ENCODE data around the gene RCSD1. TPM values are rescaled to one million over a fixed set of nuclear protein-coding genes. Genes with fewer than 3 reads are reported as not detected.
"Not testable (repeated sequence)": the region's sequence is repeated elsewhere in the genome, so short reads cannot be mapped to it uniquely, and the experiment has no call there.

Gene RCSD1
- total RNA-seq, 1 experiment from 2014 or later, result 0.16 TPM

- Mint-ChIP-seq H3K4me1 (ENCODE audit: insufficient read depth, unreplicated experiment) (peaks cover 29% of the 10 kb centered on the region), H3K27ac (ENCODE audit: low read depth, unreplicated experiment) (peak overlapping the region; percentile 7), H3K36me3 (ENCODE audit: insufficient read depth, unreplicated experiment) (peaks cover 24% of the 10 kb centered on the region), H3K4me3 (ENCODE audit: unreplicated experiment) (no peak overlapping the region), H3K9me3 (ENCODE audit: unreplicated experiment) (no peaks in the 10 kb centered on the region), H3K27me3 (ENCODE audit: insufficient read depth, unreplicated experiment) (no peaks in the 10 kb centered on the region)
- POLR2A ChIA-PET, result interaction anchor here (0.7 to 8.6 kb wide), 7 partner anchors 50 to 217 kb away, joined by 3 to 202 read pairs (median 6); partner anchors contain the start of genes CREG1, DCAF6 and MPC2
- BruUV-seq (replicated peaks), result no TSS peak
- CTCF ChIA-PET, result interaction anchor here (0.7 to 5.8 kb wide), 7 partner anchors 71 to 227 kb away, joined by 3 to 46 read pairs (median 28); no protein-coding TSS in a partner anchor
- TF ChIP-seq CTCF (IDR thresholded peaks at IDR 0.05; ENCODE audit: unreplicated experiment), result no peak
- DNase-seq (ENCODE audit: unreplicated experiment), result no peak
- intact Hi-C loops (cut with micrococcal nuclease), result no loop called here
Observed at GRCh38 chr1:167718914-167719691, 89.1 kb downstream of the RCSD1 start.

- DNase-seq (ENCODE audit: unreplicated experiment); intact Hi-C loops (cut with micrococcal nuclease); BruUV-seq (replicated peaks); H3K27me3 Mint-ChIP-seq (ENCODE audit: insufficient read depth, unreplicated experiment); H3K9me3 Mint-ChIP-seq (ENCODE audit: unreplicated experiment); H3K4me3 Mint-ChIP-seq (ENCODE audit: unreplicated experiment): not testable (repeated sequence)
- peak overlapping the region; percentile 7 for H3K27ac Mint-ChIP-seq (ENCODE audit: low read depth, unreplicated experiment)
- H3K4me1 Mint-ChIP-seq (ENCODE audit: insufficient read depth, unreplicated experiment), result peaks cover 36% of the 10 kb centered on the region
- ChIA-PET POLR2A (interaction anchor here (0.7 to 8.6 kb wide), 5 partner anchors 12 to 216 kb away, joined by 3 to 202 read pairs (median 10); partner anchors contain the start of genes DCAF6 and MPC2), CTCF (interaction anchor here (0.6 to 5.8 kb wide), 11 partner anchors 29 to 362 kb away, joined by 3 to 28 read pairs (median 7); no protein-coding TSS in a partner anchor)
- H3K36me3 Mint-ChIP-seq (ENCODE audit: insufficient read depth, unreplicated experiment), result peaks cover 16% of the 10 kb centered on the region
Observed at GRCh38 chr1:167719715-167720421, 89.8 kb downstream of the RCSD1 start.

- peak; percentile 56 for TF ChIP-seq CTCF (IDR thresholded peaks at IDR 0.05; ENCODE audit: unreplicated experiment)
- Mint-ChIP-seq H3K36me3 (ENCODE audit: insufficient read depth, unreplicated experiment) (peaks cover 4% of the 10 kb centered on the region), H3K4me3 (ENCODE audit: unreplicated experiment) (peak overlapping the region; percentile 84), H3K27ac (ENCODE audit: low read depth, unreplicated experiment) (peak overlapping the region; percentile 92), H3K9me3 (ENCODE audit: unreplicated experiment) (no peaks in the 10 kb centered on the region), H3K27me3 (ENCODE audit: insufficient read depth, unreplicated experiment) (no peaks in the 10 kb centered on the region), H3K4me1 (ENCODE audit: insufficient read depth, unreplicated experiment) (peaks cover 46% of the 10 kb centered on the region)
- POLR2A ChIA-PET, result interaction anchor here (0.7 to 8.6 kb wide), 22 partner anchors 12 to 583 kb away, joined by 3 to 202 read pairs (median 4); partner anchors contain the start of genes DCAF6, MPC2 and TIPRL
- CTCF ChIA-PET, result interaction anchor here (0.6 to 5.8 kb wide), 22 partner anchors 15 to 461 kb away, joined by 3 to 28 read pairs (median 4); no protein-coding TSS in a partner anchor
- TSS peak; percentile 77 for BruUV-seq (replicated peaks)
- intact Hi-C loops (cut with micrococcal nuclease), result loop anchor here (1.0 kb wide), 4 partner anchors 76 to 361 kb away; partner anchors contain the start of gene DCAF6
- peak; percentile 76 for DNase-seq (ENCODE audit: unreplicated experiment)
Observed at GRCh38 chr1:167720965-167721616, 91.1 kb downstream of the RCSD1 start.

- CTCF ChIA-PET, result interaction anchor here (0.6 to 5.8 kb wide), 12 partner anchors 28 to 514 kb away, joined by 3 to 28 read pairs (median 4); no protein-coding TSS in a partner anchor
- intact Hi-C loops (cut with micrococcal nuclease), result loop anchor here (1.0 kb wide), 4 partner anchors 76 to 361 kb away; partner anchors contain the start of gene DCAF6
- Mint-ChIP-seq H3K4me3 (ENCODE audit: unreplicated experiment) (peak within 1 kb of the TSS; percentile 84), H3K27ac (ENCODE audit: low read depth, unreplicated experiment) (peak within 1 kb of the TSS; percentile 92), H3K4me1 (ENCODE audit: insufficient read depth, unreplicated experiment) (peaks cover 52% of the 10 kb centered on the region), H3K9me3 (ENCODE audit: unreplicated experiment) (no peaks in the 10 kb centered on the region), H3K27me3 (ENCODE audit: insufficient read depth, unreplicated experiment) (no peaks in the 10 kb centered on the region), H3K36me3 (ENCODE audit: insufficient read depth, unreplicated experiment) (no peaks in the 10 kb centered on the region)
- POLR2A ChIA-PET, result interaction anchor here (0.6 to 8.6 kb wide), 22 partner anchors 11 to 582 kb away, joined by 3 to 202 read pairs (median 4); partner anchors contain the start of genes DCAF6, MPC2 and TIPRL
- peak; percentile 95 for DNase-seq (ENCODE audit: unreplicated experiment)
- TF ChIP-seq CTCF (IDR thresholded peaks at IDR 0.05; ENCODE audit: unreplicated experiment), result no peak
- no TSS peak for BruUV-seq (replicated peaks)
Observed at GRCh38 chr1:167721617-167722151, 91.7 kb downstream of the RCSD1 start, which contains the start of gene MPZL1. Gene MPZL1 (plus strand): TSS chr1:167721982. CDS start chr1:167722152, 170 bp downstream.

Measured in MCF 10A (cell line).